H1 (cell line): Measurements from ENCODE around the gene SSU72. TPM values are rescaled to one million over a fixed set of nuclear protein-coding genes. Genes with fewer than 3 reads are reported as not detected.

ENCODE experiments used
- CTCF ChIA-PET: fragments of 300-600 bp; sonication (Branson Sonifier 250); formaldehyde crosslinking; loops from one replicate; lab custom pipeline; 2021; ENCODE audit not compliant: partially characterized antibody; lab: Charles Lee
- POLR2A ChIA-PET: fragments of 300-600 bp; sonication (Branson Sonifier 250); formaldehyde crosslinking; loops from one replicate; lab custom pipeline; 2021; ENCODE audit warnings: inconsistent platforms; ENCODE audit not compliant: partially characterized antibody; lab: Charles Lee
- DNase-seq, 2 experiments: peaks; one replicate each; pipeline versions ENCODE4 v3.0.0 to v3.0.0-alpha.2; 2010 to 2022; ENCODE audit warnings: low spot score in 2 of 2, low read depth in 1 of 2, mixed read lengths in 1 of 2
- FAIRE-seq: peaks from 2 replicates; lab custom pipeline; 2011; peaks lifted over from hg19 to GRCh38; lab: Jason Lieb, UNC
- H2AFZ ChIP-seq: 2 replicates; pipeline ENCODE4 v1.8.1; 2012; ENCODE audit warnings: low read length, inconsistent platforms
- H2AK5ac ChIP-seq: 2 replicates; pipeline ENCODE4 v1.6.1; 2013; ENCODE audit warnings: low read depth, low read length
- H2BK120ac ChIP-seq: replicated peaks from 2 replicates; pipeline ENCODE3; 2013; ENCODE audit warnings: low read depth, low read length, inconsistent platforms
- H2BK12ac ChIP-seq: 2 replicates; pipeline ENCODE4 v1.6.1; 2013; ENCODE audit warnings: low read depth, low read length
- H2BK15ac ChIP-seq: 2 replicates; pipeline ENCODE4 v1.6.1; 2013; ENCODE audit warnings: low read length
- H2BK20ac ChIP-seq: 2 replicates; pipeline ENCODE4 v1.6.1; 2013; ENCODE audit warnings: low read length
- H2BK5ac ChIP-seq: 2 replicates; pipeline ENCODE4 v1.6.1; 2013; ENCODE audit warnings: low read depth, low read length
- H3K14ac ChIP-seq: 2 replicates; pipeline ENCODE4 v1.6.1; 2013; ENCODE audit warnings: inconsistent platforms; ENCODE audit not compliant: insufficient read length
- H3K18ac ChIP-seq: 2 replicates; pipeline ENCODE4 v1.6.1; 2013; ENCODE audit warnings: low read length; ENCODE audit errors: extremely low read depth
- H3K23ac ChIP-seq: 2 replicates; pipeline ENCODE4 v1.6.1; 2013; ENCODE audit warnings: inconsistent platforms; ENCODE audit not compliant: insufficient read length
- H3K23me2 ChIP-seq: 2 replicates; pipeline ENCODE4 v1.6.1; 2013; ENCODE audit warnings: low read depth, low read length
- H3K27ac ChIP-seq: 2 replicates; pipeline ENCODE4 v1.6.1; 2011; ENCODE audit warnings: low read depth, low read length, inconsistent platforms
- H3K27me3 ChIP-seq, 4 experiments: replicated peaks in 1 of 4; 1 replicate in 1 of 4; 2 replicates in 3 of 4; pipeline versions ENCODE4 v1.6.1 to v1.8.1; 2011 to 2013; ENCODE audit warnings: low read length in 3 of 4, mild to moderate bottlenecking in 3 of 4, inconsistent platforms in 2 of 4, mixed read lengths in 2 of 4, moderate library complexity in 1 of 4; ENCODE audit not compliant: control insufficient read depth in 3 of 4, insufficient read depth in 3 of 4; ENCODE audit errors: extremely low read depth in 1 of 4
- H3K36me3 ChIP-seq, 4 experiments: 2 replicates each; pipeline versions ENCODE4 v1.6.1 to v1.8.1; 2011 to 2013; ENCODE audit warnings: mild to moderate bottlenecking in 4 of 4, low read length in 3 of 4, moderate library complexity in 2 of 4, control low read depth in 1 of 4, inconsistent platforms in 1 of 4; ENCODE audit not compliant: insufficient read depth in 4 of 4, control insufficient read depth in 2 of 4
- H3K4ac ChIP-seq: replicated peaks from 2 replicates; pipeline ENCODE3; 2013; ENCODE audit warnings: low read length, low read depth, mixed read lengths, inconsistent platforms; ENCODE audit not compliant: insufficient read length
- H3K4me1 ChIP-seq, 4 experiments: replicated peaks in 1 of 4; 1 replicate in 1 of 4; 2 replicates in 3 of 4; pipeline versions ENCODE4 v1.6.1 to v1.8.1; 2011 to 2013; ENCODE audit warnings: low read length in 3 of 4, inconsistent platforms in 2 of 4, mixed read lengths in 1 of 4; ENCODE audit not compliant: insufficient read depth in 4 of 4, control insufficient read depth in 3 of 4
- H3K4me2 ChIP-seq, 2 experiments: 2 replicates each; pipeline versions ENCODE4 v1.6.1 to v1.8.1; 2011 to 2013; ENCODE audit warnings: low read depth in 2 of 2, low read length in 2 of 2, control low read depth in 1 of 2, inconsistent platforms in 1 of 2, mild to moderate bottlenecking in 1 of 2; ENCODE audit not compliant: insufficient read depth in 1 of 2
- H3K4me3 ChIP-seq, 4 experiments: fragments of 200-600, 300-600 bp in 1 of 4; sonication (generic), shearing (Covaris generic), sonication (Bioruptor Twin) in 1 of 4; 2 replicates each; pipeline versions ENCODE4 v1.5.1 to v1.8.1; 2011 to 2016; ENCODE audit warnings: low read length in 4 of 4, low read depth in 3 of 4, control low read depth in 2 of 4, inconsistent platforms in 2 of 4, mild to moderate bottlenecking in 2 of 4, mixed read lengths in 1 of 4, moderate library complexity in 1 of 4; ENCODE audit not compliant: insufficient read depth in 2 of 4; ENCODE audit errors: extremely low read depth in 1 of 4
- H3K56ac ChIP-seq: replicated peaks from 2 replicates; pipeline ENCODE3; 2013; ENCODE audit warnings: low read depth, mild to moderate bottlenecking, mixed read lengths, low read length, inconsistent platforms; ENCODE audit not compliant: insufficient read length
- H3K79me1 ChIP-seq: 2 replicates; pipeline ENCODE4 v1.6.1; 2013; ENCODE audit warnings: low read depth, low read length, control low read depth
- H3K79me2 ChIP-seq, 2 experiments: 2 replicates each; pipeline versions ENCODE4 v1.6.1 to v1.8.1; 2012 to 2013; ENCODE audit warnings: low read length in 2 of 2, mild to moderate bottlenecking in 2 of 2, inconsistent platforms in 1 of 2; ENCODE audit not compliant: insufficient read depth in 2 of 2, control insufficient read depth in 1 of 2
- H3K9ac ChIP-seq, 4 experiments: replicated peaks in 1 of 4; 1 replicate in 1 of 4; 2 replicates in 3 of 4; pipeline versions ENCODE4 v1.6.1 to v1.8.1; 2011 to 2013; ENCODE audit warnings: low read depth in 3 of 4, low read length in 3 of 4, control low read depth in 2 of 4, mild to moderate bottlenecking in 2 of 4, moderate library complexity in 2 of 4, inconsistent platforms in 1 of 4; ENCODE audit errors: extremely low read depth in 1 of 4
- H3K9me3 ChIP-seq, 2 experiments: 2 replicates each; pipeline versions ENCODE4 v1.6.1 to v1.8.1; 2012 to 2013; ENCODE audit warnings: mild to moderate bottlenecking in 2 of 2, moderate library complexity in 2 of 2, control low read depth in 1 of 2, inconsistent platforms in 1 of 2, low read depth in 1 of 2, low read length in 1 of 2, mixed read lengths in 1 of 2; ENCODE audit not compliant: insufficient read depth in 2 of 2
- H4K20me1 ChIP-seq, 2 experiments: replicated peaks in 1 of 2; 2 replicates each; pipeline versions ENCODE3 to v1.8.1; 2011 to 2013; ENCODE audit warnings: inconsistent platforms in 2 of 2, low read length in 2 of 2, mild to moderate bottlenecking in 1 of 2; ENCODE audit not compliant: insufficient read depth in 2 of 2, control insufficient read depth in 1 of 2
- H4K5ac ChIP-seq: 2 replicates; pipeline ENCODE4 v1.6.1; 2013; ENCODE audit warnings: low read length, low read depth, mixed read lengths, inconsistent platforms; ENCODE audit not compliant: insufficient read length
- H4K8ac ChIP-seq: 2 replicates; pipeline ENCODE4 v1.8.0; 2013; ENCODE audit warnings: mild to moderate bottlenecking, moderate library complexity, low read length, inconsistent platforms; ENCODE audit not compliant: insufficient read depth; ENCODE audit errors: extremely low read depth
- H4K91ac ChIP-seq: replicated peaks from 2 replicates; pipeline ENCODE3; 2013; ENCODE audit warnings: low read length, mixed read lengths, inconsistent platforms; ENCODE audit not compliant: insufficient read length
- WGBS, 2 experiments: shearing (Covaris generic) in 1 of 2; methylation state at CpG; one replicate each; pipeline versions ENCODE4 v1.1.6 to v1.1.7; 2013 to 2015; ENCODE audit warnings: low lambda C conversion rate in 2 of 2, mixed read lengths in 2 of 2, inconsistent platforms in 1 of 2, low coverage in 1 of 2, missing lambda C conversion rate in 1 of 2; ENCODE audit not compliant: insufficient replicate concordance in 2 of 2, insufficient coverage in 1 of 2, insufficient read length in 1 of 2; ENCODE audit errors: extremely low coverage in 1 of 2, missing lambda C conversion rate in 1 of 2; 5-methylcytosine and 5-hydroxymethylcytosine counted together
- polyA plus RNA-seq, 7 experiments: library from polyadenylated mRNA; depleted of rRNA in 3 of 7; stranded (reverse) in 5 of 7; unstranded in 2 of 7; fragments of >200 nt in 5 of 7; fragments of 200-250 nt in 2 of 7; gene quantifications; 1 replicate in 5 of 7; 2 replicates in 1 of 7; 4 replicates in 1 of 7; pipeline versions ENCODE4 v1.2.1 to v1.2.3, GENCODE V29; 2011 to 2013; ENCODE audit warnings: missing spikeins in 2 of 7, mixed read lengths in 2 of 7
- total RNA-seq: library from RNA; stranded (reverse); fragmentation: NEBNext Ultra II Directional; extraction: Animal tissue kit (Norgen Biotek cat#: 25700); gene quantifications from 2 replicates; pipeline ENCODE4 v1.2.1, GENCODE V29; 2021

Gene SSU72
- total and polyA plus RNA-seq, 2 of the 8 experiments (the other 6 are each of a cell fraction or from before 2014, with no cell fraction given) = 110 to 165 TPM

GRCh38 chr1:1545946-1546737, 28.5 kb downstream of the SSU72 start:
- no peak overlapping the region for H3K27ac ChIP-seq
- peaks cover 0 to 3% of the 10 kb centered on the region in 2 experiments; a peak in 1 of 4 replicates for H3K79me2 ChIP-seq
- no peak for DNase-seq
- no peak overlapping the region for H3K14ac ChIP-seq
- peaks cover 7% of the 10 kb centered on the region; the same call in 1 of the 2 replicates for H3K79me1 ChIP-seq
- H3K36me3 ChIP-seq = peaks cover 2 to 16% (median 11%) of the 10 kb centered on the region in 4 experiments; a peak in 4 of 8 replicates
- H3K4ac ChIP-seq = no peak overlapping the region
- no peak overlapping the region for H2BK12ac ChIP-seq
- WGBS, 2 experiments = 93% methylated on average over 23 of the region's 23 CpGs; no CpG with 5 or more reads in 1 of the 2 experiments
- no peak overlapping the region for H4K8ac ChIP-seq
- no peak overlapping the region for H2AK5ac ChIP-seq
- no peak overlapping the region for H4K91ac ChIP-seq
- H3K23me2 ChIP-seq = no peaks in the 10 kb centered on the region
- H3K4me3 ChIP-seq = no peak overlapping the region
- no peak overlapping the region for H2BK20ac ChIP-seq
- no peak overlapping the region for H2BK15ac ChIP-seq
- H3K56ac ChIP-seq = no peak overlapping the region
- no peak overlapping the region for H3K9ac ChIP-seq
- H2BK120ac ChIP-seq = no peak overlapping the region
- CTCF ChIA-PET = interaction anchor here (0.7 to 1.7 kb wide), 10 partner anchors 10 to 175 kb away, joined by 3 to 6 read pairs (median 3); no protein-coding TSS in a partner anchor
- H4K5ac ChIP-seq = no peak overlapping the region
- no peaks in the 10 kb centered on the region for H3K4me1 ChIP-seq
- H3K18ac ChIP-seq = no peak overlapping the region
- H3K27me3 ChIP-seq = no peaks in the 10 kb centered on the region
- H3K4me2 ChIP-seq = no peak overlapping the region
- no peak overlapping the region for H2BK5ac ChIP-seq
- no peaks in the 10 kb centered on the region for H3K9me3 ChIP-seq
- H3K23ac ChIP-seq = no peak overlapping the region
- FAIRE-seq = no peak
- no peak overlapping the region for H2AFZ ChIP-seq
- peaks cover 11 to 25% of the 10 kb centered on the region in 2 experiments for H4K20me1 ChIP-seq
- POLR2A ChIA-PET = interaction anchor here (0.8 to 23.0 kb wide), 2 partner anchors 18 to 35 kb away, joined by 3 to 367 read pairs; no protein-coding TSS in a partner anchor
